Measurements from ENCODE around the gene PMF1.

- no peak for TF ChIP-seq POLR2AphosphoS5 (IDR thresholded peaks at IDR 0.05)
- TF ChIP-seq, protein P1, sequence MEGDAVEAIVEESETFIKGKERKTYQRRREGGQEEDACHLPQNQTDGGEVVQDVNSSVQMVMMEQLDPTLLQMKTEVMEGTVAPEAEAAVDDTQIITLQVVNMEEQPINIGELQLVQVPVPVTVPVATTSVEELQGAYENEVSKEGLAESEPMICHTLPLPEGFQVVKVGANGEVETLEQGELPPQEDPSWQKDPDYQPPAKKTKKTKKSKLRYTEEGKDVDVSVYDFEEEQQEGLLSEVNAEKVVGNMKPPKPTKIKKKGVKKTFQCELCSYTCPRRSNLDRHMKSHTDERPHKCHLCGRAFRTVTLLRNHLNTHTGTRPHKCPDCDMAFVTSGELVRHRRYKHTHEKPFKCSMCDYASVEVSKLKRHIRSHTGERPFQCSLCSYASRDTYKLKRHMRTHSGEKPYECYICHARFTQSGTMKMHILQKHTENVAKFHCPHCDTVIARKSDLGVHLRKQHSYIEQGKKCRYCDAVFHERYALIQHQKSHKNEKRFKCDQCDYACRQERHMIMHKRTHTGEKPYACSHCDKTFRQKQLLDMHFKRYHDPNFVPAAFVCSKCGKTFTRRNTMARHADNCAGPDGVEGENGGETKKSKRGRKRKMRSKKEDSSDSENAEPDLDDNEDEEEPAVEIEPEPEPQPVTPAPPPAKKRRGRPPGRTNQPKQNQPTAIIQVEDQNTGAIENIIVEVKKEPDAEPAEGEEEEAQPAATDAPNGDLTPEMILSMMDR (IDR thresholded peaks at IDR 0.05) = no peak
Observed at GRCh38 chr1:156284757-156285156, 72.0 kb downstream of the PMF1 start.

All from prostate gland (tissue), 2 donors.